ENCODE measurements around the gene NTF3. TPM values are rescaled to one million over a fixed set of nuclear protein-coding genes. Genes with fewer than 3 reads are reported as not detected.

The NTF3 gene
- total and polyA plus RNA-seq, 2 donors (not counting 1 experiment from before 2014, with no cell fraction given): not detected

GRCh38 chr12:5439371-5439771 lies 7.5 kb downstream of the NTF3 start:
- H3K27me3 Mint-ChIP-seq: peaks cover 29% of the 10 kb centered on the region
- Histone ChIP-seq H3K9me3 (ENCODE audit: control extremely low read depth in 1 of 3, control insufficient read depth in 2 of 3, insufficient read depth in 1 of 3, low read length in 2 of 3) (no peaks in the 10 kb centered on the region), H4K20me1 (ENCODE audit: control insufficient read depth, insufficient read depth, low read length, poor library complexity, severe bottlenecking) (no peaks in the 10 kb centered on the region), H3K9ac (ENCODE audit: low read length) (no peak overlapping the region), H3K4me2 (replicated peaks; ENCODE audit: low read depth, low read length, poor library complexity, severe bottlenecking) (no peak overlapping the region), H2AFZ (ENCODE audit: insufficient read depth, low read depth, low read length, poor library complexity, severe bottlenecking) (no peak overlapping the region), H3K27me3 (replicated peaks in 1 of 4; ENCODE audit: control extremely low read depth in 1 of 4, control insufficient read depth in 3 of 4, insufficient read depth in 4 of 4, low read length in 3 of 4) (peaks cover 0 to 20% (median 9%) of the 10 kb centered on the region in 4 experiments), H3K36me3 (replicated peaks in 1 of 2; ENCODE audit: control extremely low read depth in 1 of 2, control insufficient read depth in 1 of 2, extremely low read depth in 1 of 2, insufficient read depth in 2 of 2, low read length in 1 of 2) (no peaks in the 10 kb centered on the region), H3K4me3 (ENCODE audit: control extremely low read depth in 1 of 5, extremely low read depth in 1 of 5, insufficient read depth in 1 of 5, low read depth in 2 of 5, low read length in 4 of 5) (no peak overlapping the region), H3K79me2 (ENCODE audit: control insufficient read depth, insufficient read depth, low read length) (no peaks in the 10 kb centered on the region), H3K4me1 (ENCODE audit: control insufficient read depth in 2 of 2, insufficient read depth in 2 of 2, low read length in 2 of 2) (peaks cover 23 to 37% of the 10 kb centered on the region in 2 donors), H3K27ac (ENCODE audit: low read length in 2 of 2) (no peak overlapping the region)
- no peaks in the 10 kb centered on the region for H3K9me3 Mint-ChIP-seq (ENCODE audit: insufficient read depth)
- TF ChIP-seq EZH2 (IDR thresholded peaks at IDR 0.05; ENCODE audit: borderline replicate concordance, insufficient read depth, low read depth, low read length, poor library complexity, severe bottlenecking) (no peak), CTCF (IDR thresholded peaks at IDR 0.05) (no peak)
- ChIA-PET CTCF (no interaction called here), POLR2A (no interaction called here)
- ATAC-seq (ENCODE audit: low read depth) (no peak), DNase-seq (no peak)
- no peak overlapping the region for H3K4me3 Mint-ChIP-seq
- 98% methylated on average over 4 of the region's 4 CpGs for WGBS (ENCODE audit: insufficient coverage)
- peaks cover 20% of the 10 kb centered on the region for H3K4me1 Mint-ChIP-seq
- no peak overlapping the region for H3K27ac Mint-ChIP-seq
- intact Hi-C loops (cut with micrococcal nuclease): no loop called here

GRCh38 chr12:5439788-5440300 lies 7.9 kb downstream of the NTF3 start:
- DNase-seq (no peak), ATAC-seq (ENCODE audit: low read depth) (no peak)
- Histone ChIP-seq H3K4me3 (ENCODE audit: control extremely low read depth in 1 of 5, extremely low read depth in 1 of 5, insufficient read depth in 1 of 5, low read depth in 2 of 5, low read length in 4 of 5) (no peak overlapping the region), H3K27me3 (replicated peaks in 1 of 4; ENCODE audit: control extremely low read depth in 1 of 4, control insufficient read depth in 3 of 4, insufficient read depth in 4 of 4, low read length in 3 of 4) (peaks cover 0 to 18% (median 7%) of the 10 kb centered on the region in 4 experiments), H3K9me3 (ENCODE audit: control extremely low read depth in 1 of 3, control insufficient read depth in 2 of 3, insufficient read depth in 1 of 3, low read length in 2 of 3) (no peaks in the 10 kb centered on the region), H3K4me1 (ENCODE audit: control insufficient read depth in 2 of 2, insufficient read depth in 2 of 2, low read length in 2 of 2) (peaks cover 23 to 37% of the 10 kb centered on the region in 2 donors), H2AFZ (ENCODE audit: insufficient read depth, low read depth, low read length, poor library complexity, severe bottlenecking) (no peak overlapping the region), H3K4me2 (replicated peaks; ENCODE audit: low read depth, low read length, poor library complexity, severe bottlenecking) (no peak overlapping the region), H3K36me3 (replicated peaks in 1 of 2; ENCODE audit: control extremely low read depth in 1 of 2, control insufficient read depth in 1 of 2, extremely low read depth in 1 of 2, insufficient read depth in 2 of 2, low read length in 1 of 2) (no peaks in the 10 kb centered on the region), H3K9ac (ENCODE audit: low read length) (no peak overlapping the region), H3K27ac (ENCODE audit: low read length in 2 of 2) (no peak overlapping the region), H3K79me2 (ENCODE audit: control insufficient read depth, insufficient read depth, low read length) (no peaks in the 10 kb centered on the region), H4K20me1 (ENCODE audit: control insufficient read depth, insufficient read depth, low read length, poor library complexity, severe bottlenecking) (no peaks in the 10 kb centered on the region)
- Mint-ChIP-seq H3K27me3 (peaks cover 33% of the 10 kb centered on the region), H3K4me1 (peaks cover 20% of the 10 kb centered on the region), H3K4me3 (no peak overlapping the region), H3K27ac (no peak overlapping the region), H3K9me3 (ENCODE audit: insufficient read depth) (no peaks in the 10 kb centered on the region)
- POLR2A ChIA-PET: no interaction called here
- TF ChIP-seq CTCF (IDR thresholded peaks at IDR 0.05) (no peak), EZH2 (IDR thresholded peaks at IDR 0.05; ENCODE audit: borderline replicate concordance, insufficient read depth, low read depth, low read length, poor library complexity, severe bottlenecking) (no peak)
- intact Hi-C loops (cut with micrococcal nuclease): no loop called here
- CTCF ChIA-PET: no interaction called here

Data from B cell (primary cell).